SIG-M5 treated with dmso at 0.1 percent for 504 hours (cell line): ENCODE measurements around the gene RNU2-1.
"Not testable (repeated sequence)": the region's sequence is repeated elsewhere in the genome, so short reads cannot be mapped to it uniquely, and the experiment has no call there.

Experiments used
- DNase-seq: peaks from one replicate; lab custom pipeline; 2025; ENCODE audit not compliant: unreplicated experiment; lab: John Stamatoyannopoulos, UW

Gene RNU2-1

GRCh38 chr17:43233877-43234276 is at the start of gene RNU2-1:
TSS of gene RNU2-1 (minus strand) at chr17:43233977.
- DNase-seq: not testable (repeated sequence)

GRCh38 chr17:43272914-43273313 is 39.1 kb upstream of the RNU2-1 start:
- DNase-seq: not testable (repeated sequence)

GRCh38 chr17:43272483-43272882 is 38.7 kb upstream of the RNU2-1 start:
- not testable (repeated sequence) for DNase-seq

GRCh38 chr17:43270552-43271504 is 37.1 kb upstream of the RNU2-1 start:
- DNase-seq: not testable (repeated sequence)

GRCh38 chr17:43246456-43246855 is 12.7 kb upstream of the RNU2-1 start:
- DNase-seq: not testable (repeated sequence)

GRCh38 chr17:43240596-43241352 is 7.0 kb upstream of the RNU2-1 start:
- not testable (repeated sequence) for DNase-seq

- DNase-seq: not testable (repeated sequence)
These were observed 5.8 kb upstream of the RNU2-1 start for GRCh38 chr17:43239597-43239996.

GRCh38 chr17:43233263-43233662 is 514 bp downstream of the RNU2-1 start:
- DNase-seq: not testable (repeated sequence)

- DNase-seq: not testable (repeated sequence)
These were observed 1.6 kb downstream of the RNU2-1 start for GRCh38 chr17:43232021-43232699.

GRCh38 chr17:43231205-43232020 is 2.4 kb downstream of the RNU2-1 start:
- not testable (repeated sequence) for DNase-seq

GRCh38 chr17:43228020-43228782 is 5.6 kb downstream of the RNU2-1 start, which contains the start of gene CCDC200:
TSS of gene CCDC200 (minus strand) at chr17:43228623. CDS start at chr17:43228554, 69 bp downstream.
- DNase-seq: not testable (repeated sequence)

GRCh38 chr17:43226393-43226792 is 7.4 kb downstream of the RNU2-1 start:
- DNase-seq: no peak

- DNase-seq: no peak
These were observed 9.6 kb downstream of the RNU2-1 start for GRCh38 chr17:43224146-43224705.

GRCh38 chr17:43220511-43221125 is 13.2 kb downstream of the RNU2-1 start:
- DNase-seq: no peak

GRCh38 chr17:43219746-43220380 is 13.9 kb downstream of the RNU2-1 start:
- no peak for DNase-seq

GRCh38 chr17:43219001-43219400 is 14.8 kb downstream of the RNU2-1 start:
- no peak for DNase-seq

GRCh38 chr17:43217614-43218087 is 16.1 kb downstream of the RNU2-1 start:
- DNase-seq: no peak
